Natural killer cell (primary cell): ENCODE results near the gene CAMK2N1. TPM values are rescaled to one million over a fixed set of nuclear protein-coding genes. Genes with fewer than 3 reads are reported as not detected.
A peak's percentile ranks its signal among the peaks of the same experiment; 100 is the strongest.

ENCODE experiments used
- ATAC-seq, 3 donors: fragments of 150-1000 bp in 2 of 3; fragments of 200-7000 bp in 1 of 3; cut with Tn5 transposase; 1 replicate in 1 of 3; 2 replicates in 2 of 3; pipeline ENCODE4 v1.10.0; 2021; ENCODE audit warnings: mild to moderate bottlenecking in 2 of 3, moderate library complexity in 2 of 3
- DNase-seq, 2 donors: peaks; one replicate each; pipeline versions ENCODE4 v3.0.0 to v3.0.0-alpha.2; 2013 to 2021; ENCODE audit warnings: mixed read lengths in 1 of 2
- H3K27ac ChIP-seq: one replicate; pipeline ENCODE4 v1.5.1; 2013; ENCODE audit warnings: mild to moderate bottlenecking, low read length
- H3K27me3 ChIP-seq: one replicate; pipeline ENCODE4 v1.6.1; 2013; ENCODE audit warnings: low read length; ENCODE audit not compliant: control insufficient read depth, insufficient read depth
- H3K36me3 ChIP-seq: one replicate; pipeline ENCODE4 v1.6.1; 2013; ENCODE audit warnings: low read length; ENCODE audit not compliant: control insufficient read depth, insufficient read depth
- H3K4me1 ChIP-seq: one replicate; pipeline ENCODE4 v1.6.1; 2013; ENCODE audit warnings: low read length; ENCODE audit not compliant: control insufficient read depth, insufficient read depth
- H3K4me3 ChIP-seq: one replicate; pipeline ENCODE4 v1.5.1; 2013; ENCODE audit warnings: low read length
- H3K9me3 ChIP-seq: one replicate; pipeline ENCODE4 v1.6.1; 2013; ENCODE audit warnings: low read length; ENCODE audit not compliant: control insufficient read depth, insufficient read depth
- H3K27ac Mint-ChIP-seq, 2 donors: one replicate each; pipeline ENCODE4 v1.8.0; 2022; ENCODE audit warnings: mild to moderate bottlenecking in 2 of 2, mixed read lengths in 2 of 2, moderate library complexity in 1 of 2
- H3K27me3 Mint-ChIP-seq, 2 donors: one replicate each; pipeline ENCODE4 v1.8.0; 2022; ENCODE audit warnings: low read depth in 2 of 2, mixed read lengths in 2 of 2
- H3K36me3 Mint-ChIP-seq: one replicate; pipeline ENCODE4 v1.8.0; 2022; ENCODE audit warnings: mixed read lengths
- H3K4me1 Mint-ChIP-seq, 2 donors: one replicate each; pipeline ENCODE4 v1.8.0; 2022; ENCODE audit warnings: mixed read lengths in 2 of 2
- H3K4me3 Mint-ChIP-seq: one replicate; pipeline ENCODE4 v1.8.0; 2022; ENCODE audit warnings: mild to moderate bottlenecking, moderate library complexity, mixed read lengths
- H3K9me3 Mint-ChIP-seq, 2 donors: one replicate each; pipeline ENCODE4 v1.8.0; 2022; ENCODE audit warnings: mixed read lengths in 2 of 2
- CTCF ChIP-seq: fragments of 200-600 bp; IDR thresholded peaks from one replicate; pipeline ENCODE4 v1.8.0; 2022; ENCODE audit warnings: antibody characterized with exemption
- WGBS: methylation state at CpG from one replicate; pipeline ENCODE4 v1.1.7; 2013; ENCODE audit warnings: missing lambda C conversion rate; ENCODE audit not compliant: insufficient coverage; 5-methylcytosine and 5-hydroxymethylcytosine counted together
- intact Hi-C: fragments of 100-400 bp; cut with micrococcal nuclease; formaldehyde crosslinking; loops from one replicate; pipeline ENCODE4 v1.14.2; 2022
- total RNA-seq, 4 donors: library from RNA; stranded (reverse); fragments of 120-200 nt in 1 of 4; gene quantifications; one replicate each; pipeline versions ENCODE4 v1.2.3 to v1.2.4, GENCODE V29; 2013 to 2022

Gene CAMK2N1
- total RNA-seq, 3 donors from 2014 or later (not counting 1 experiment from before 2014, with no cell fraction given): 1.6 to 2.6 (median 1.6) TPM

GRCh38 chr1:20472860-20473711 is 12.9 kb downstream of the CAMK2N1 start:
- Histone ChIP-seq H3K4me1 (peaks cover 2% of the 10 kb centered on the region), H3K27me3 (peaks cover 5% of the 10 kb centered on the region), H3K27ac (no peak overlapping the region), H3K36me3 (no peaks in the 10 kb centered on the region), H3K9me3 (no peaks in the 10 kb centered on the region), H3K4me3 (no peak overlapping the region)
- H3K9me3 Mint-ChIP-seq: no peaks in the 10 kb centered on the region
- peak in 1 of 2 donors; percentile 39 for DNase-seq
- peaks cover 38 to 43% of the 10 kb centered on the region in 2 donors for H3K27me3 Mint-ChIP-seq
- H3K27ac Mint-ChIP-seq: no peak overlapping the region
- intact Hi-C loops: no loop called here
- WGBS: 31% methylated on average over 28 of the region's 28 CpGs
- H3K4me1 Mint-ChIP-seq: no peaks in the 10 kb centered on the region
- H3K36me3 Mint-ChIP-seq: no peaks in the 10 kb centered on the region
- ATAC-seq: no peak
- TF ChIP-seq CTCF: no peak
- no peak overlapping the region for H3K4me3 Mint-ChIP-seq

- H3K4me3 Mint-ChIP-seq: no peak overlapping the region
- H3K27me3 ChIP-seq: peaks cover 5% of the 10 kb centered on the region
- no peak for DNase-seq
- no peaks in the 10 kb centered on the region for H3K36me3 ChIP-seq
- H3K27me3 Mint-ChIP-seq: peaks cover 40 to 42% of the 10 kb centered on the region in 2 donors
- H3K36me3 Mint-ChIP-seq: no peaks in the 10 kb centered on the region
- no peak overlapping the region for H3K27ac ChIP-seq
- no peaks in the 10 kb centered on the region for H3K9me3 Mint-ChIP-seq
- WGBS: 93% methylated on average over 4 of the region's 4 CpGs
- intact Hi-C loops: no loop called here
- no peaks in the 10 kb centered on the region for H3K9me3 ChIP-seq
- no peak overlapping the region for H3K27ac Mint-ChIP-seq
- no peaks in the 10 kb centered on the region for H3K4me1 Mint-ChIP-seq
- peaks cover 2% of the 10 kb centered on the region for H3K4me1 ChIP-seq
- TF ChIP-seq CTCF: no peak
- H3K4me3 ChIP-seq: no peak overlapping the region
- ATAC-seq: no peak
Measured at GRCh38 chr1:20472121-20472520, 13.9 kb downstream of the CAMK2N1 start.

- Histone ChIP-seq H3K4me3 (no peak overlapping the region), H3K27ac (no peak overlapping the region), H3K36me3 (no peaks in the 10 kb centered on the region), H3K4me1 (no peaks in the 10 kb centered on the region), H3K27me3 (no peaks in the 10 kb centered on the region), H3K9me3 (no peaks in the 10 kb centered on the region)
- intact Hi-C loops: no loop called here
- no peak overlapping the region for H3K4me3 Mint-ChIP-seq
- DNase-seq: no peak
- no peaks in the 10 kb centered on the region for H3K4me1 Mint-ChIP-seq
- no peaks in the 10 kb centered on the region for H3K36me3 Mint-ChIP-seq
- TF ChIP-seq CTCF: no peak
- peaks cover 34 to 39% of the 10 kb centered on the region in 2 donors for H3K27me3 Mint-ChIP-seq
- no peak overlapping the region for H3K27ac Mint-ChIP-seq
- H3K9me3 Mint-ChIP-seq: no peaks in the 10 kb centered on the region
- no peak for ATAC-seq
- 48% methylated on average over 3 of the region's 3 CpGs for WGBS
Measured at GRCh38 chr1:20470194-20470593, 15.8 kb downstream of the CAMK2N1 start.
